ENCODE measurements around the gene IL20RA. TPM values are rescaled to one million over a fixed set of nuclear protein-coding genes. Genes with fewer than 3 reads are reported as not detected.
"Not testable (repeated sequence)": the region's sequence is repeated elsewhere in the genome, so short reads cannot be mapped to it uniquely, and the experiment has no call there.

Gene IL20RA
- total and polyA plus RNA-seq, 5 donors from 2014 or later = not detected

DNA sequence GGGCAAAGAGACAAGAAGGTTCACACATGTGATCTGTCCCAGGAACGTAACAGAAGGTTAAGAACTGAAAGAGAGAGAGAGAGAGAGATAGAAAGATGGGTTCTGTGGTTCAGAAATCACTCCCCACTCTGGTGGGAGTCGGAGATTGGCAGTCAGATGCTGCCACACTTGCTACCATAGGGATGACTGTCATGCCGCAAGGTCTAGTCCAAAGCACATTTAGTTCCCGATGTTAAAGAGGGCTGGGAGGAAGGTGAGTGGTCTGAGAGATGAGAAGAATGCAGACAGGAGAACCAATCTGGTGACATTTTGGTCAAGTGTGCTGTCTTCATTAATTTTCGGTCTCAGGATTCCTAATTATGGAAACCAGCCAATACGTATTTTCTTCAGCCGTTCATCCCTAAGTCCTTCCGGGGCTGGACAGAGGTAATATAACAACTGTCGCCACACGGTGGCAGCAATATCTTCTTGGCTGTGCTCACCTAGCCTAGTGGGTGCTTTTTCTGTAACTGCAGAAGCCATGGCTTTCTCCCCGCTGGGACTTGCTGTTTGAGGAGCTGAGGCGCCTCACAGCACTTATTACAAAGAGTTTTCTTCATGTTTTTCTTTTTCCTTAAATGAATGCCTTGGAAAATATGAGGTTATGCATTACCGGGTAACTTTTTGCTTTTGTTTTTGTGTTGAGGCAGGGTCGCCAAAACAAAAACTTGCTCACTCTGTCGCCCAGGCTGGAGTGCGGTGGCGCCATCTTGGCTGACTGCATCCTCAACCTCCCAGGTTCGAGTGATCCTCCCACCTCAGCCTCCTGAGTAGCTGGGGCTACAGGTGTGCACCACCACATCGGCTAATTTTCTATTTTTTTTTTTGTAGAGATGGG is 76.7 kb downstream of the IL20RA start:
- H3K36me3 ChIP-seq (ENCODE audit: control insufficient read depth, insufficient read depth, low read length) = no peaks in the 10 kb centered on the region
- no peaks in the 10 kb centered on the region for H3K4me1 ChIP-seq (ENCODE audit: control insufficient read depth, insufficient read depth, low read length, poor library complexity, severe bottlenecking)
- H3K27ac ChIP-seq (ENCODE audit: insufficient read depth, low read length, poor library complexity, severe bottlenecking) = no peak overlapping the region
- Mint-ChIP-seq H3K4me3 (no peak overlapping the region), H3K9me3 (no peaks in the 10 kb centered on the region), H3K27me3 (peaks cover 8% of the 10 kb centered on the region), H3K27ac (no peak overlapping the region), H3K36me3 (no peaks in the 10 kb centered on the region), H3K4me1 (peaks cover 0 to 8% (median 3%) of the 10 kb centered on the region in 4 donors)
- no peaks in the 10 kb centered on the region for H3K9me3 ChIP-seq (ENCODE audit: control insufficient read depth in 2 of 2, low read length in 2 of 2)
- peaks cover 5% of the 10 kb centered on the region for H3K27me3 ChIP-seq (ENCODE audit: control insufficient read depth, insufficient read depth, low read length)
- ATAC-seq (ENCODE audit: low read depth in 2 of 2) = peak; percentile 66 to 70
- DNase-seq = peak; percentile 20 to 68 (median 40)
- no peak overlapping the region for H3K4me3 ChIP-seq (ENCODE audit: low read depth, low read length)

DNA sequence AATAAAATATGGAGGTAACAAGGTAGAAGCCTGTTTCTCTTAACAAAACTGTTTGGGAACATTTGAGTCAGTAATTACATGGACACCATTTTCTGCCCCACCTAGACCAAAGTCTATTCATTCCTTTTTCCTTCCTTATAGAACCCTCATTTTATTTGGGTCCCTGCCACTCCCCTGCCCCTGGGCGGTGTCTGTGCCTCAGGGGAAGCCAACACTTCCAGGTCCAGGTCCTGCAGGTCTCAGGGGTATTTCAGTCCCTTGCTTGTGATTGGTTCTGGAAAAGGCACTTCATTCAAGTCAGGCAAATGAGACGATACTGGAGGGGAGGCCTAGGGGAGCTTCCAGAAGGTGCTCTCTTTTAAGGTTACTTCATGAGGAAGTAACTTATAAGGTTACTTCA is 80.4 kb downstream of the IL20RA start:
- Histone ChIP-seq H3K36me3 (ENCODE audit: control insufficient read depth, insufficient read depth, low read length) (no peaks in the 10 kb centered on the region), H3K4me1 (ENCODE audit: control insufficient read depth, insufficient read depth, low read length, poor library complexity, severe bottlenecking) (no peaks in the 10 kb centered on the region), H3K27ac (ENCODE audit: insufficient read depth, low read length, poor library complexity, severe bottlenecking) (no peak overlapping the region), H3K4me3 (ENCODE audit: low read depth, low read length) (no peak overlapping the region), H3K9me3 (ENCODE audit: control insufficient read depth in 2 of 2, low read length in 2 of 2) (no peaks in the 10 kb centered on the region), H3K27me3 (ENCODE audit: control insufficient read depth, insufficient read depth, low read length) (peaks cover 6% of the 10 kb centered on the region)
- Mint-ChIP-seq H3K36me3 (no peaks in the 10 kb centered on the region), H3K4me1 (peaks cover 0 to 8% (median 3%) of the 10 kb centered on the region in 4 donors), H3K27ac (no peak overlapping the region), H3K27me3 (peaks cover 19% of the 10 kb centered on the region), H3K9me3 (no peaks in the 10 kb centered on the region), H3K4me3 (no peak overlapping the region)
- ATAC-seq (ENCODE audit: low read depth in 2 of 2) = no peak
- no peak for DNase-seq

GRCh38 chr6:136963259-136963658 is 81.5 kb downstream of the IL20RA start:
- DNase-seq (no peak), ATAC-seq (ENCODE audit: low read depth in 2 of 2) (no peak)
- no peak overlapping the region for H3K4me3 Mint-ChIP-seq
- no peaks in the 10 kb centered on the region for H3K4me1 ChIP-seq (ENCODE audit: control insufficient read depth, insufficient read depth, low read length, poor library complexity, severe bottlenecking)
- H3K9me3 ChIP-seq (ENCODE audit: control insufficient read depth in 2 of 2, low read length in 2 of 2) = no peaks in the 10 kb centered on the region
- peaks cover 0 to 7% (median 3%) of the 10 kb centered on the region in 4 donors for H3K4me1 Mint-ChIP-seq
- H3K36me3 Mint-ChIP-seq = no peaks in the 10 kb centered on the region
- no peak overlapping the region for H3K27ac ChIP-seq (ENCODE audit: insufficient read depth, low read length, poor library complexity, severe bottlenecking)
- no peaks in the 10 kb centered on the region for H3K36me3 ChIP-seq (ENCODE audit: control insufficient read depth, insufficient read depth, low read length)
- H3K27me3 Mint-ChIP-seq = peaks cover 14% of the 10 kb centered on the region
- no peaks in the 10 kb centered on the region for H3K9me3 Mint-ChIP-seq
- H3K27ac Mint-ChIP-seq = no peak overlapping the region
- no peak overlapping the region for H3K4me3 ChIP-seq (ENCODE audit: low read depth, low read length)
- peaks cover 7% of the 10 kb centered on the region for H3K27me3 ChIP-seq (ENCODE audit: control insufficient read depth, insufficient read depth, low read length)

DNA sequence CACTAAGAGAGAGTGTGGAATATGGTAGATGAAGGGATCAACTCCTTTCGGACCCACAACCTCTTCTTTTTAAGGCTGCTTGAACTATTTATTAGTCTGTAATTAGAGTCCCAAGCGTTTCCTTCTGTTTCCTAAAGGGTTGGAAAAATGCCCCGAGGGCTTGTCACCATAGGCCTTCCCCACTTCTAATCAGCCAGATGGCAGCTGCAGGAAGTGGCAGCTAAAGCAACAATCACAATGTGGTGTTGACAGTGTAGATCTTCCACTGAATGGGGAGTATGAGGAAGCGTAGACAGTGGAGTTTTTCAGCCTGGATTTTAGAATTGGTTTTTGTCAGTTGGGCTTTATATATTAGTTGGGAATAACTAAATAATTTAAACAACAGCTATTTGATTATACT is 82.1 kb downstream of the IL20RA start:
- no peak overlapping the region for H3K4me3 Mint-ChIP-seq
- H3K9me3 ChIP-seq (ENCODE audit: control insufficient read depth in 2 of 2, low read length in 2 of 2) = no peaks in the 10 kb centered on the region
- H3K36me3 Mint-ChIP-seq = no peaks in the 10 kb centered on the region
- ATAC-seq (ENCODE audit: low read depth in 2 of 2) = no peak
- H3K27ac ChIP-seq (ENCODE audit: insufficient read depth, low read length, poor library complexity, severe bottlenecking) = no peak overlapping the region
- H3K36me3 ChIP-seq (ENCODE audit: control insufficient read depth, insufficient read depth, low read length) = no peaks in the 10 kb centered on the region
- H3K27ac Mint-ChIP-seq = no peak overlapping the region
- H3K27me3 Mint-ChIP-seq = peaks cover 11% of the 10 kb centered on the region
- DNase-seq = no peak
- H3K4me3 ChIP-seq (ENCODE audit: low read depth, low read length) = no peak overlapping the region
- peaks cover 0 to under 1% (median 0%) of the 10 kb centered on the region in 4 donors for H3K4me1 Mint-ChIP-seq
- no peaks in the 10 kb centered on the region for H3K9me3 Mint-ChIP-seq
- H3K27me3 ChIP-seq (ENCODE audit: control insufficient read depth, insufficient read depth, low read length) = peaks cover 8% of the 10 kb centered on the region
- H3K4me1 ChIP-seq (ENCODE audit: control insufficient read depth, insufficient read depth, low read length, poor library complexity, severe bottlenecking) = no peaks in the 10 kb centered on the region

GRCh38 chr6:136961848-136962247 is 82.9 kb downstream of the IL20RA start:
- no peaks in the 10 kb centered on the region for H3K36me3 Mint-ChIP-seq
- DNase-seq = no peak
- Histone ChIP-seq H3K27me3 (ENCODE audit: control insufficient read depth, insufficient read depth, low read length) (peaks cover 8% of the 10 kb centered on the region), H3K9me3 (ENCODE audit: control insufficient read depth in 2 of 2, low read length in 2 of 2) (no peaks in the 10 kb centered on the region), H3K4me1 (ENCODE audit: control insufficient read depth, insufficient read depth, low read length, poor library complexity, severe bottlenecking) (no peaks in the 10 kb centered on the region), H3K27ac (ENCODE audit: insufficient read depth, low read length, poor library complexity, severe bottlenecking) (no peak overlapping the region), H3K36me3 (ENCODE audit: control insufficient read depth, insufficient read depth, low read length) (no peaks in the 10 kb centered on the region), H3K4me3 (ENCODE audit: low read depth, low read length) (no peak overlapping the region)
- peaks cover 16% of the 10 kb centered on the region for H3K27me3 Mint-ChIP-seq
- H3K4me3 Mint-ChIP-seq = no peak overlapping the region
- H3K27ac Mint-ChIP-seq = no peak overlapping the region
- no peaks in the 10 kb centered on the region for H3K9me3 Mint-ChIP-seq
- peaks cover 0 to 4% (median 2%) of the 10 kb centered on the region in 4 donors for H3K4me1 Mint-ChIP-seq
- ATAC-seq (ENCODE audit: low read depth in 2 of 2) = no peak

DNA sequence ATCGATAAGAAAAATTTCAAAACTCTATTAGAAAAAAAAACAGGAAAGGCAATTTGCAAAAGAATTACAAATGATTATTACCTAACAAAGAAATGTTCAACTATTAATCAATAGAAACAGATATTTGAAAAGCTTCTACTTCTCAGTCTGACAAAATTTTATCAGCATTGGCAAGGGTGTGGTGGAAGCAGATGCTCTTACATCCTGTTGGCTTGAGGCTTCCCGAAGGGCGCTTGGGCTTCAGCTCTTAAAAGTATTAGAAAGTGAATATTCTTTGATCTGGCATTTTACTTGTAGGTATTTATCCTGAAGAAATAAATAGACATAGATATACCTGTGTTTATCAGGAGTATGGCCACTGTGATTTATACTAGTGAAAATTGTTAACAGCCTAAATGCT is 84.0 kb downstream of the IL20RA start:
- Mint-ChIP-seq H3K4me1 (peaks cover 0 to 7% (median 2%) of the 10 kb centered on the region in 4 donors), H3K27ac (no peak overlapping the region), H3K36me3 (no peaks in the 10 kb centered on the region), H3K4me3 (no peak overlapping the region), H3K9me3 (no peaks in the 10 kb centered on the region), H3K27me3 (peaks cover 17% of the 10 kb centered on the region)
- H3K36me3 ChIP-seq (ENCODE audit: control insufficient read depth, insufficient read depth, low read length) = no peaks in the 10 kb centered on the region
- H3K4me1 ChIP-seq (ENCODE audit: control insufficient read depth, insufficient read depth, low read length, poor library complexity, severe bottlenecking) = no peaks in the 10 kb centered on the region
- peaks cover 5% of the 10 kb centered on the region for H3K27me3 ChIP-seq (ENCODE audit: control insufficient read depth, insufficient read depth, low read length)
- DNase-seq = no peak
- ATAC-seq (ENCODE audit: low read depth in 2 of 2) = no peak
- H3K9me3 ChIP-seq (ENCODE audit: control insufficient read depth in 2 of 2, low read length in 2 of 2) = no peaks in the 10 kb centered on the region
- no peak overlapping the region for H3K27ac ChIP-seq (ENCODE audit: insufficient read depth, low read length, poor library complexity, severe bottlenecking)
- H3K4me3 ChIP-seq (ENCODE audit: low read depth, low read length) = no peak overlapping the region

- ATAC-seq (ENCODE audit: low read depth in 2 of 2); H3K4me1 ChIP-seq (ENCODE audit: control insufficient read depth, insufficient read depth, low read length, poor library complexity, severe bottlenecking); H3K27ac Mint-ChIP-seq; H3K36me3 ChIP-seq (ENCODE audit: control insufficient read depth, insufficient read depth, low read length); H3K27ac ChIP-seq (ENCODE audit: insufficient read depth, low read length, poor library complexity, severe bottlenecking); H3K9me3 ChIP-seq (ENCODE audit: control insufficient read depth in 2 of 2, low read length in 2 of 2); DNase-seq; H3K4me1 Mint-ChIP-seq; H3K4me3 ChIP-seq (ENCODE audit: low read depth, low read length); H3K4me3 Mint-ChIP-seq; H3K27me3 ChIP-seq (ENCODE audit: control insufficient read depth, insufficient read depth, low read length); H3K36me3 Mint-ChIP-seq; H3K9me3 Mint-ChIP-seq: not testable (repeated sequence)
- H3K27me3 Mint-ChIP-seq = peaks cover 25% of the 10 kb centered on the region
Observed at GRCh38 chr6:136959935-136960334, 84.8 kb downstream of the IL20RA start.

DNA sequence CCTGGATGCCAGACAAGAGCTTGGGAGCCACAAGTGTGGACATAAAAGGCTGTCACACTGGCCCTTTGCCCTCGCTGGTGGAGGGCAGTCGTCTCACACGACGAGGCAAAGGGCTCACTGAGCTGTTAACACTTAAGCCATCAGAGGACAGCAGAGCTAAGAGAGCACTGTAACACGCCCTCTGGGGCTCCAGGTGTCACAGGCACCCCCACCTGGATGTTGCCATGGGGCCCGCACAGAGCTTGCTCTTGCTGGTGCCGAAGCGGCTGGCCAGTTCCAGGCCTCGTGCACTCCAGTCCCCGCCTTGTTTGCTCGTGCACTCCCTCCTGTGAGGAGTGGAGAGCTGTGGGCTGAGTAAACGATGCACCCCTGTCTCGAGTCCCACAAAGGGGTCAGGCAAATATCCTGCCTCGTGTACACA is 85.3 kb downstream of the IL20RA start:
- H3K9me3 ChIP-seq (ENCODE audit: control insufficient read depth in 2 of 2, low read length in 2 of 2) = no peaks in the 10 kb centered on the region
- no peak overlapping the region for H3K4me3 Mint-ChIP-seq
- H3K27me3 ChIP-seq (ENCODE audit: control insufficient read depth, insufficient read depth, low read length) = peaks cover 4% of the 10 kb centered on the region
- H3K4me1 ChIP-seq (ENCODE audit: control insufficient read depth, insufficient read depth, low read length, poor library complexity, severe bottlenecking) = no peaks in the 10 kb centered on the region
- no peaks in the 10 kb centered on the region for H3K36me3 ChIP-seq (ENCODE audit: control insufficient read depth, insufficient read depth, low read length)
- DNase-seq (no peak), ATAC-seq (ENCODE audit: low read depth in 2 of 2) (no peak)
- no peak overlapping the region for H3K27ac Mint-ChIP-seq
- H3K27ac ChIP-seq (ENCODE audit: insufficient read depth, low read length, poor library complexity, severe bottlenecking) = no peak overlapping the region
- H3K4me3 ChIP-seq (ENCODE audit: low read depth, low read length) = no peak overlapping the region
- peaks cover 27% of the 10 kb centered on the region for H3K27me3 Mint-ChIP-seq
- H3K4me1 Mint-ChIP-seq = peaks cover 0 to 7% (median 2%) of the 10 kb centered on the region in 4 donors
- no peaks in the 10 kb centered on the region for H3K9me3 Mint-ChIP-seq
- H3K36me3 Mint-ChIP-seq = no peaks in the 10 kb centered on the region

All from CD4-positive, CD25-positive, alpha-beta regulatory T cell (primary cell).